B cell (primary cell): ENCODE data around the gene HMGN4.

Experiments
- CTCF ChIP-seq: fragments of 200-600 bp; IDR thresholded peaks from one replicate; pipeline ENCODE4 v1.8.0; 2022; ENCODE audit warnings: antibody characterized with exemption, mild to moderate bottlenecking
- EZH2 ChIP-seq: IDR thresholded peaks from 2 replicates; pipeline ENCODE4 v1.6.1; 2012; ENCODE audit warnings: borderline replicate concordance, low read depth, mild to moderate bottlenecking, moderate library complexity, low read length; ENCODE audit not compliant: insufficient read depth, poor library complexity, severe bottlenecking

DNA sequence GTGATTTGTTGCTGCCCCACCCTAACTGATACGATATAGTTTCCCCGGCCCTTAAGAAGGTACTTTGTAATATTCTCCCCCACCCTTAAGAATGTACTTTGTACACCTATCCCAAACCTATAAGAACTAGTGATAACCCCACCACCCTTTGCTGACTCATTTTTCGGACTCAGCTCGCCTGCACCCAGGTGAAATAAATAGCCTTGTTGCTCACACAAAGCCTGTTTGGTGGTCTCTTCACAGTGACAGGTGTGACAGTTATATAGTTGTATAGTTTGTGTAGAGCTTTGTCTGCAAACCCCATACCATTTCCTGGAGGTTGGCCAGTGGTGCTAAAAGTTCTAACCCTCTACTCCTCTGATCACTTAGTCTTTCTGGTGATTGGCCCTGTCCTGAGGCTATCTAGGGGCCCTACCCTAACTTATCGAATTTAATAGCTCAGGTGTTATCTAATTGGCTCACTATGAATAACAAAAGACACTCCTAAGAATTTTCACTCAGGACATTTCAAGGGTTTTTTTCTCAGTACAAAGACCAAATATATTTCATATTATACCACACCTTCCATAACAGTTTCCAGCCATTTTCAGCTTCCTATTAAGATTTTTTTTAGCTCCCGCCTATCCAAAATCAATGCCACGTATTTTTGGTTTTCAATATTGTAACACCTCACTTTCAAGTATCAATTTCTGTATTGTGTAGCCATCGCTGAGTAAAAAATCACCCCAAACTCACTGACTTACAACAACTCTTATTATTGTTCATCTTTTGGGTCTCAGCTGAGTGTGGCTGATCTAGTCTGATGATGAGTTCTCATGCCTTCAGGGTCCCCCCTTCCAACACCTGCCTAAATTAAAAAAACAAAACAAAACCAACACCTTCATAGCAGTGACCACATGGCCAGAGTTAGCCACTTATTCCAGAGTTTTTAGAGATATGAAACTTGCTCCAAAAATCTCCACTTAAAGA lies 47.9 kb upstream of the HMGN4 start:
- no peak for TF ChIP-seq EZH2
- no peak for TF ChIP-seq CTCF
